ENCODE results near the gene FADS1.

The FADS1 gene

GRCh38 chr11:61773356-61773755, 43.4 kb downstream of the FADS1 start:
- no peaks in the 10 kb centered on the region for H3K9me3 ChIP-seq (ENCODE audit: control insufficient read depth, insufficient read depth, low read length)
- no peaks in the 10 kb centered on the region for H3K36me3 ChIP-seq (ENCODE audit: control insufficient read depth, insufficient read depth, low read length)
- no peaks in the 10 kb centered on the region for H3K27me3 ChIP-seq (ENCODE audit: control insufficient read depth, insufficient read depth, low read length)
- H3K4me3 ChIP-seq (ENCODE audit: low read depth, low read length): no peak overlapping the region
- no peak overlapping the region for H3K27ac ChIP-seq (ENCODE audit: low read depth, low read length)
- H3K4me1 ChIP-seq (ENCODE audit: control insufficient read depth, insufficient read depth, low read length): peaks cover 19% of the 10 kb centered on the region; the same call in 1 of the 2 replicates
- no peak overlapping the region for H3K9ac ChIP-seq (ENCODE audit: low read depth, low read length)

- Histone ChIP-seq H3K9ac (ENCODE audit: low read depth, low read length) (no peak overlapping the region; the same call in 1 of the 2 replicates), H3K4me3 (ENCODE audit: low read depth, low read length) (no peak overlapping the region)
Observed at GRCh38 chr11:61771985-61772455, 44.8 kb downstream of the FADS1 start.

GRCh38 chr11:61771195-61771894, 45.5 kb downstream of the FADS1 start:
- H3K9ac ChIP-seq (ENCODE audit: low read depth, low read length): no peak overlapping the region; the same call in 1 of the 2 replicates
- no peak overlapping the region for H3K4me3 ChIP-seq (ENCODE audit: low read depth, low read length)
- H3K9me3 ChIP-seq (ENCODE audit: control insufficient read depth, insufficient read depth, low read length): no peaks in the 10 kb centered on the region
- no peak overlapping the region for H3K27ac ChIP-seq (ENCODE audit: low read depth, low read length)
- no peaks in the 10 kb centered on the region for H3K27me3 ChIP-seq (ENCODE audit: control insufficient read depth, insufficient read depth, low read length)
- no peaks in the 10 kb centered on the region for H3K36me3 ChIP-seq (ENCODE audit: control insufficient read depth, insufficient read depth, low read length)
- peaks cover 13% of the 10 kb centered on the region; the same call in 1 of the 2 replicates for H3K4me1 ChIP-seq (ENCODE audit: control insufficient read depth, insufficient read depth, low read length)

More at GRCh38 chr11:61771985-61772455, 44.8 kb downstream of the FADS1 start:
- Histone ChIP-seq H3K9me3 (ENCODE audit: control insufficient read depth, insufficient read depth, low read length) (no peaks in the 10 kb centered on the region), H3K27me3 (ENCODE audit: control insufficient read depth, insufficient read depth, low read length) (no peaks in the 10 kb centered on the region), H3K36me3 (ENCODE audit: control insufficient read depth, insufficient read depth, low read length) (no peaks in the 10 kb centered on the region), H3K4me1 (ENCODE audit: control insufficient read depth, insufficient read depth, low read length) (peaks cover 18% of the 10 kb centered on the region; the same call in 1 of the 2 replicates), H3K27ac (ENCODE audit: low read depth, low read length) (no peak overlapping the region)

DNA sequence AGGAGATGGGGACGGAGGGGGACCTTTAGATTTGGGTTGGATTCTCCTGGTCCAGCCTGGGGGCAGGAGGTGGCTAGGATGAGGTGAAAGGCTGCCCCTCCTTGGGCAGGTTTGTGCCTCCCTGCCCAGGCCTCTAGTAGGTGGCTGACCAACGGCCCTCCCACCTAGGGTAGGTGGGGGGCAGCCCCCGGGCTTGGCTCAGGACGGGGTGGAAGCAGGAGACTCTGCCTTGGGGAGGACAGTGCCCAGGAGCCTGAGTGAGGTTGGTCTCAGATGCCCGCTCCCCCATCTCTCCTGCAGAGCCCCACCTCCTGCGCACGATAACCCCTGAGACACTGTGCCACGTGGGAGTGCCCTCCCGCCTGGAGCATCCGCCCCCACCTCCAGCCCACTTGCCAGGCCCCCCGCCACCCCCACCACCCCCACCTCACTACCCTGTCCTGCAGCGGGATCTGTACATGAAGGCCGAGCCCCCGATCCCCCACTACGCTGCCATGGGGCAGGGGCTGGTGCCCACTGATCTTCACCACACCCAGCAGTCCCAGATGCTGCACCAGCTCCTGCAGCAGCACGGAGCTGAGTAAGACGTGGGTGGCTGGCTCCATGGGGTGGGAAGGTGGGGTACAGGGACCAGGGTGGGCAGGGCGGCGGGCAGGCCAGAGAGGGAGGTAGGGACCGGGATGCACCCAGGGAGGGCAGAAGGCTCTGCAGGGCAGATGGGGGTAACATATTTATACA, 46.7 kb downstream of the FADS1 start:
- Histone ChIP-seq H3K4me1 (ENCODE audit: control insufficient read depth, insufficient read depth, low read length) (peaks cover 13% of the 10 kb centered on the region; the same call in 1 of the 2 replicates), H3K4me3 (ENCODE audit: low read depth, low read length) (no peak overlapping the region), H3K36me3 (ENCODE audit: control insufficient read depth, insufficient read depth, low read length) (no peaks in the 10 kb centered on the region), H3K27me3 (ENCODE audit: control insufficient read depth, insufficient read depth, low read length) (no peaks in the 10 kb centered on the region), H3K9ac (ENCODE audit: low read depth, low read length) (no peak overlapping the region), H3K27ac (ENCODE audit: low read depth, low read length) (no peak overlapping the region), H3K9me3 (ENCODE audit: control insufficient read depth, insufficient read depth, low read length) (no peaks in the 10 kb centered on the region)

DNA sequence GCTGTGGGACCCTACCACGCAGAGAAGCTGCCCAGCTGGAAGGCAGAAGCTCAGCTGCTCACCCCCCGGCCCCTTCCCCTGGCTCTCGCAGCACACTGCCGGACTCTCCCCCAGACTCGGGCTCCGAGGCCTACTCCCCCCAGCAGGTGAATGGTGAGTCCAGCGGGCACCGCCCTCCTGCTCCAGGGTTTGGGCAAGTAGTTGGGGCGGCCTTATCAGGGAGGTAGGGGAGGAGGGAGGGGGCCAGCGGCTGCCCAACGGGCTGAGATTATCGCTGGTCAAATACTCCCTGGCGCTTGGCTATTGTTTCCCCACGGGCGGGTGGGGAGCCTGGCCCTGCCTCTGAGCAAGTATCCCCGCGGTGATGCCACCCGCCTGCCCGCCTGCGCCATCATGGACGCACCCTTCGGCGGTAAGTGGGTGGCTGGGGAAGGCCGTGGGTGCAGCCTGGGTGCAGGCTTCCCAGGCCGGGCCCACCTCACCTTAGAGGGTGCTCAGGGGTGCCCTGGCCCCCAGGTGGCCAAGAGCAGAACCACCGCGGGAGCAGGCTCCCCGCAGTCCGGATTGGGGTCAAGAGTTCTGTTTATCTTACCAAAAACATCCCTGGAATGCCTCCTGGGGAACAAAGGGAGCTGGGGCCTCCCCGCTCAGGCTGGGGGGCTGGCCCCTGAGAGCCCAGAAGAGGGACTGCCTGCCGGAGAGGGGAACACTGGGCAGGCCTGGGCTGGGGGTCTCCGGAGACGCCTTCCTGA, 47.5 kb downstream of the FADS1 start:
- H3K9ac ChIP-seq (ENCODE audit: low read depth, low read length): no peak overlapping the region
- H3K36me3 ChIP-seq (ENCODE audit: control insufficient read depth, insufficient read depth, low read length): no peaks in the 10 kb centered on the region
- peaks cover 13% of the 10 kb centered on the region; the same call in 1 of the 2 replicates for H3K4me1 ChIP-seq (ENCODE audit: control insufficient read depth, insufficient read depth, low read length)
- H3K9me3 ChIP-seq (ENCODE audit: control insufficient read depth, insufficient read depth, low read length): no peaks in the 10 kb centered on the region
- no peak overlapping the region for H3K27ac ChIP-seq (ENCODE audit: low read depth, low read length)
- no peaks in the 10 kb centered on the region for H3K27me3 ChIP-seq (ENCODE audit: control insufficient read depth, insufficient read depth, low read length)
- no peak overlapping the region for H3K4me3 ChIP-seq (ENCODE audit: low read depth, low read length)

GRCh38 chr11:61768376-61769076, 48.3 kb downstream of the FADS1 start:
- no peaks in the 10 kb centered on the region for H3K27me3 ChIP-seq (ENCODE audit: control insufficient read depth, insufficient read depth, low read length)
- H3K9ac ChIP-seq (ENCODE audit: low read depth, low read length): no peak overlapping the region
- no peaks in the 10 kb centered on the region for H3K9me3 ChIP-seq (ENCODE audit: control insufficient read depth, insufficient read depth, low read length)
- peaks cover 13% of the 10 kb centered on the region; the same call in 1 of the 2 replicates for H3K4me1 ChIP-seq (ENCODE audit: control insufficient read depth, insufficient read depth, low read length)
- no peak overlapping the region for H3K27ac ChIP-seq (ENCODE audit: low read depth, low read length)
- no peak overlapping the region for H3K4me3 ChIP-seq (ENCODE audit: low read depth, low read length)
- no peaks in the 10 kb centered on the region for H3K36me3 ChIP-seq (ENCODE audit: control insufficient read depth, insufficient read depth, low read length)

DNA sequence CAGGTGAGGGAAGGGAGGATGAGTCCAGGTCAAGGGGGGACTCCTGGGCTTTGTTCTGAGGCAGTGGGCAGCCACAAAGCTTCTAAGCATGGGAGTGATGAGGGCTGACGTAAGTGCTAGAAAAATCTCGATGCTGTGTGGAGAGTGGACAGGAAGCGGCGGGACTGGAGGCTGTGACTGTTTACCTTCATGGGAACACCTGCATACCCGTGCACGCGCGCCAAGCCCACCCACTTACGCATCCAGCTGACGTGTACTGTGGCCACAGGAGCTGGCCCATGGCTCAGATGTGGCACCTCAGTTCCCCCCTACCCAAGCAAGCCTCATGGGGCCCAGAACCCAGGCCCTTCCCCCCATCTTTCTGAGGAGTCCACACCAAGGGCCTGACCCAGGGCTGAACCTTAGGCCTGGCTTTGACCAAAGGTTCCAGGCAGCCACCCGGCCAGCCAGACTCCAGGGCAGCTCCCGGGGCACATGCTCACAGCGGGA, 50.4 kb downstream of the FADS1 start:
- no peaks in the 10 kb centered on the region for H3K36me3 ChIP-seq (ENCODE audit: control insufficient read depth, insufficient read depth, low read length)
- no peaks in the 10 kb centered on the region for H3K9me3 ChIP-seq (ENCODE audit: control insufficient read depth, insufficient read depth, low read length)
- no peak overlapping the region for H3K9ac ChIP-seq (ENCODE audit: low read depth, low read length)
- no peak overlapping the region for H3K4me3 ChIP-seq (ENCODE audit: low read depth, low read length)
- H3K27me3 ChIP-seq (ENCODE audit: control insufficient read depth, insufficient read depth, low read length): no peaks in the 10 kb centered on the region
- peaks cover 18% of the 10 kb centered on the region; the same call in 1 of the 2 replicates for H3K4me1 ChIP-seq (ENCODE audit: control insufficient read depth, insufficient read depth, low read length)
- no peak overlapping the region for H3K27ac ChIP-seq (ENCODE audit: low read depth, low read length)

GRCh38 chr11:61765550-61766253, 51.1 kb downstream of the FADS1 start:
- Histone ChIP-seq H3K27me3 (ENCODE audit: control insufficient read depth, insufficient read depth, low read length) (no peaks in the 10 kb centered on the region), H3K36me3 (ENCODE audit: control insufficient read depth, insufficient read depth, low read length) (no peaks in the 10 kb centered on the region), H3K9me3 (ENCODE audit: control insufficient read depth, insufficient read depth, low read length) (no peaks in the 10 kb centered on the region), H3K27ac (ENCODE audit: low read depth, low read length) (no peak overlapping the region), H3K4me1 (ENCODE audit: control insufficient read depth, insufficient read depth, low read length) (peaks cover 18% of the 10 kb centered on the region; the same call in 1 of the 2 replicates), H3K4me3 (ENCODE audit: low read depth, low read length) (no peak overlapping the region), H3K9ac (ENCODE audit: low read depth, low read length) (no peak overlapping the region)

GRCh38 chr11:61764606-61765260, 52.1 kb downstream of the FADS1 start:
- Histone ChIP-seq H3K4me1 (ENCODE audit: control insufficient read depth, insufficient read depth, low read length) (peaks cover 16% of the 10 kb centered on the region; the same call in 1 of the 2 replicates), H3K36me3 (ENCODE audit: control insufficient read depth, insufficient read depth, low read length) (no peaks in the 10 kb centered on the region), H3K4me3 (ENCODE audit: low read depth, low read length) (no peak overlapping the region), H3K27ac (ENCODE audit: low read depth, low read length) (no peak overlapping the region), H3K9me3 (ENCODE audit: control insufficient read depth, insufficient read depth, low read length) (no peaks in the 10 kb centered on the region), H3K27me3 (ENCODE audit: control insufficient read depth, insufficient read depth, low read length) (no peaks in the 10 kb centered on the region), H3K9ac (ENCODE audit: low read depth, low read length) (no peak overlapping the region)
